HPDE6-E6E7 (cell line): ENCODE data around the gene SLC50A1.

Source experiments
- DNase-seq: peaks from one replicate; pipeline ENCODE4 v3.0.0; 2011; ENCODE audit warnings: missing footprints; ENCODE audit errors: extremely low spot score

SLC50A1 gene, protein sequence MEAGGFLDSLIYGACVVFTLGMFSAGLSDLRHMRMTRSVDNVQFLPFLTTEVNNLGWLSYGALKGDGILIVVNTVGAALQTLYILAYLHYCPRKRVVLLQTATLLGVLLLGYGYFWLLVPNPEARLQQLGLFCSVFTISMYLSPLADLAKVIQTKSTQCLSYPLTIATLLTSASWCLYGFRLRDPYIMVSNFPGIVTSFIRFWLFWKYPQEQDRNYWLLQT

DNA sequence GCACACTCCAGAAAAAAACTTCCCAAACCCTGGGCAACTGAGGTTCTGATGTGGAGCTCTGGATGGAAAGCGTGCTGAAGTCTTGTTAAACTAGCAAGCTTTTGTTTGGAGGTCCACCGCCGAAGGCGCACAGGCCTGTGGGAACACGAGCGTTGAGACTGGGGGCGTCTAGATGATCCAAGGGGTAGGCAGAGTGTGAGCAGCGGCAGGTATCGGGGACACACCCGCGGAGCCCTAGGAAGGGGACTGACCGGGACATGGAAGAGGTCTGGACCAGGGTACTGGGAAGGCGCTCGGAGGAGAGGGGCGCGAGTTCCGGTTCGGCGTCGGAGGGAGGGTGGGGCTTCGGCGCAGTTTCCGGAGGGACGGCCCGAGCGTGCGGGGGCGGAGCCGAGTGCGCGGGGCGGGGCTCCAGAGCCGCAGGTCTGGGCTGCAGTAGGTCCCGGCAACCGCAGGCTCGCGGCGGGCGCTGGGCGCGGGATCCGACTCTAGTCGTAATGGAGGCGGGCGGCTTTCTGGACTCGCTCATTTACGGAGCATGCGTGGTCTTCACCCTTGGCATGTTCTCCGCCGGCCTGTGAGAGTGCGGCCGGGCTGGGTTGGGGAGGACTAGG, at the start of gene SLC50A1:
Gene SLC50A1, plus strand, starts transcription at position 438 of the 614 bp plus-strand sequence. Its CDS starts 60 bp downstream, at position 498.
- peak; percentile 82 for DNase-seq

DNA sequence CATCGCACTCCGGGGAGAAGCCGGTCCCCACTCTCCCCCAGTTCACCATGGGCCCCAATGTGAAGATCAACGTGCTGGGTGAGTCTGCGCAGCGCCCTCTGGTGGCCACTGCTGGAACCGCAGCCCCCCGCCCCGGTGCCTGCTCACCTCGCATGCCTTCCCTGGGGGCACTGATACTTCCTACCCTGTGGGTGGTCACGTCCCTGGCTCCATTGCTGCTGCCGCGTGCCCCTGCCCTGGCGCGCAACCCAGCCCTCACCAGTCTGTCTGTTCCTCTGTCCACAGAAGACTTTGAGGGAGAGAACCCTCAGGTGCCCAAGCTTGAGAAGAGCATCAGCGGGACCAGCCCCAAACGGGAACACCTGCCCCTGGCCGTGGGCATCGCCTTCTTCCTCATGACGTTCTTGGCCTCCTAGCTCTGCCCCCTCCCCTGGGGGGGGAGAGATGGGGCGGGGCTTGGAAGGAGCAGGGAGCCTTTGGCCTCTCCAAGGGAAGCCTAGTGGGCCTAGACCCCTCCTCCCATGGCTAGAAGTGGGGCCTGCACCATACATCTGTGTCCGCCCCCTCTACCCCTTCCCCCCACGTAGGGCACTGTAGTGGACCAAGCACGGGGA, 49.4 kb upstream of the SLC50A1 start:
- DNase-seq = peak; percentile 67

DNA sequence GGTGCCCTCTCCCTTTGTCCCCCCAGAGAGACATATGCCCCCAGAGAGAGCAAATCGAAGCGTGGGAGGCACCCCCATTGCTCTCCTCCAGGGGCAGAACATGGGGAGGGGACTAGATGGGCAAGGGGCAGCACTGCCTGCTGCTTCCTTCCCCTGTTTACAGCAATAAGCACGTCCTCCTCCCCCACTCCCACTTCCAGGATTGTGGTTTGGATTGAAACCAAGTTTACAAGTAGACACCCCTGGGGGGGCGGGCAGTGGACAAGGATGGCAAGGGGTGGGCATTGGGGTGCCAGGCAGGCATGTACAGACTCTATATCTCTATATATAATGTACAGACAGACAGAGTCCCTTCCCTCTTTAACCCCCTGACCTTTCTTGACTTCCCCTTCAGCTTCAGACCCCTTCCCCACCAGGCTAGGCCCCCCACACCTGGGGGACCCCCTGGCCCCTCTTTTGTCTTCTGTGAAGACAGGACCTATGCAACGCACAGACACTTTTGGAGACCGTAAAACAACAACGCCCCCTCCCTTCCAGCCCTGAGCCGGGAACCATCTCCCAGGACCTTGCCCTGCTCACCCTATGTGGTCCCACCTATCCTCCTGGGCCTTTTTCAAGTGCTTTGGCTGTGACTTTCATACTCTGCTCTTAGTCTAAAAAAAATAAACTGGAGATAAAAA, 48.7 kb upstream of the SLC50A1 start:
- DNase-seq = no peak

DNA sequence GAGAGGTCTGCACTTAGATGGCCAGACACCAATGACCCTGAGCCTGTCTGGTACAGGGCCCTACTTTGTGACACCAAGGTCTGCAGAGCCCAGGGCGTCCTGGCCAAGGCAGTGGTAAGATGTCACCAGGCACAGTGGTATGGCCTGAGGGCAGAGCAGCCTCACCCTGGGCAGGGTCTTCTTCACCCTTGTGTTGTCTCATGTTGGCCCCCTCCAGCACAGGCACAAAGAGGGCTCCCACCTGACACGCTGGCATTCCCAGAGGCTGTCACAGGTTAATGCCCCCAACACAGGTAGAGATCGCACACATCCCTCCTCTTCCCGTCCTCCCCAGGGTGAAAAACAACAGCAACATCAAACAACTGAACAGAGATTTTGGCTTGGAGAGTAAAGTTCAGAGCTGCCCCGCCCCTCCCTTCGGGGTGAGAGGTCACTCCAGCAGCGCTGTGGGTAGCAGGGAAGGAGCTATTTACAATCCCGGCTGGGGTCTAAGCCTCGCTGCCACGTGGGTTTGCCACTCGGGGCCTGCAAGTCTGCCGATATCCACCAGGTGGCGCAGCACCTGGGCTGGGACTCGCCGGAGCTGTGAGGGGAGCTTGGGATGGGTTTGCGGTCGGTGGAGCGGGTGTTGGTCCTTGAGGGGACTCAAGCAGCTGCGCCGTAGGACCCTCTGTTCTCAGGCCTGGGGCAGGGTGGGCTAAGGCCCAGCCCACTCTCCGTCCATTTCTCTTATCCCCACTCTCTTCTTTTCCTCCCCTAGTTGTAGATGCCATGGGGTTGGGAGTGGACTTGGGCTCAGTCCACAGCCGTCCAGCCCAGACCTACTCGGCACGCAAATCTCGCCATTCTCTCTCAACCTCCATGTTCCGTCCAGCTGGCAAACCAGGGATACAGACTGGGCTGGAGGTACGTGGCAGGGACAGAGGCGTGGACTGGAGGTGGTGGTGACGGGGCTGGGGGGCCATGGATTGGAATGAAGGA, 44.3 kb upstream of the SLC50A1 start:
- DNase-seq = peak; percentile 63

DNA sequence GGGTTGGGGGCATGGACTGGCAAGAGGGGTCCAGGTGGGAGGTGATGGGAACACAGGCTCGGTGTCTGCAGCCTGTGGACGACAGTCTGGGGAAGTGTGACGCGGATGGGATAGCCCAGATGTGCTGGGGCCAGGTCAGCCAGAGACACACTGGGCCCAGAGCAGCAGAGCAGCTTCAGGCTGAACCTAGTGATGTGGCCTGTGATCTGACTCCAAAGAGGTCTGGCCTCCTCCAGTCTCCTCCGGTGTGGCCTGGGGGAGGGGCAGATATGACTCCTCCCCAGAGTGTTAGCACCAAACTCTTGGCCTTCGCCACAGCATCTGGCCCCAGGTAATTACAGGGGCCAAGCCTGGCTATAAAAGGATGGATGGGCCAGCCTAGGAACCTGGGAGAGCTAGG, 43.5 kb upstream of the SLC50A1 start:
- no peak for DNase-seq

DNA sequence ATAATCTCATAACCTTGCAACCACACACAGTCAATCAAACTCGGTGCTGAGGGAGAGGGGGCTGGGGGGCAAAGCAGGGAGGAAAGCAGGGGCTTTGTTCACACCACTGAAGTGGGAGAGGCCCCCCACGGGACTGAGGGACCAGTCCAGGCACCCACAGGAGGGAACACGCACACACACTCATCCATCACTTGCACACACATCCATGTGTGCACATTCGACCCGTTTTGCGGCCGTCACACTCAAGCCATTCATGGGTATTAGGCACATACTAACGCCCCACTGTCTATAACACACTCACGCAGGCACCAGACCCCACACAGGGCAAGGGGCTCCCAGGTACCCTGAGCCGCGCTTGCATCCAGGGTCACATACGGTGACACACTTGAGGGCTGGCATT, 43.0 kb upstream of the SLC50A1 start:
- no peak for DNase-seq

DNA sequence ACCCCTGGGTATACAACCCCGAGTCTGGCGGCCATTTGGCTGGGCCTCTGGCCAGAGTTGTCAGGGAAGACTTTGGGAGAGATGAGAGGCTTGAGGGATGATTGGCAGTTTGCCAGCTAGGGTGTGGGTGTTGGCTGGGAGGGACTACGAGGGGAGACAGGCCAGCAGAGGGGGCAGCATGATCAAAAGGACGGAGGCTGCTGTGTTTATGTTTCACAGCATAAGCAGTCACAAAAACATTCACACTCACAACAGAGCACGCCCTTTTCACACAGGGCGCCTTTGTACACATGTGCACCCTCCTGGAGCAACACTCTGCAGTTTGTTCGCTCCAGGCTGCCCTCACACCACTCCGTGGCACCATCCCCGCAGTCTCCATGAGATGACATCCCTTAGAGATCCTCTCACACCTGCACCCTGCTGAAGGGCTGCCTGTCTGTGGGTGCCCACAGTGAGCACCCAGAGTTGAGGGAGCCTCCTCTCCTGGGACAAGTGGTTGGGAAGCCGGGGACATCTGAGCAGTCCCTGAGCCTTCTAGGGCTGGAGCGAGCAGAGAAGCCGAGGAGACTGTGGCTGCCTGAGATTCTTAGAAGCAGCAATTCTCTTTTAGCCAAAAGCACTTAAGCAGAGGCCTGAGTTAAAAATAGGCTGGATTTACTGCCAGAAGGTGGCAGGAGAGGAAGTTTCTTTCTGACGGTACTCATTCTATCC, 41.6 kb upstream of the SLC50A1 start:
- DNase-seq = no peak

DNA sequence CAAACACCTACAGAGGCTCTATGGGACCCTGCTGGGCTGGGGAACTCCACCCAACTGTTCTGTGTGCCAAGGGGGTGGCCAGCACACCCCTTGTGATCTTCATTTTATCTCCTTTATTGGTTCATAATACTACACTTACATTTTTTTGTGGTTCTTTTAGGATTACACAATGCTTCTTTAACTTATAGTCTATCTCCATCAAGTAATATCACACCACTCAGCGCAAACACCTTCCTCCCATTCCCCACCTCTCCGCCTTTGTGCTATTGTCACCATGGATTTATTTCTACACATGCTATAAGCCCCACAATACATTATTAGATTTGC, 41.1 kb upstream of the SLC50A1 start:
- DNase-seq = no peak

DNA sequence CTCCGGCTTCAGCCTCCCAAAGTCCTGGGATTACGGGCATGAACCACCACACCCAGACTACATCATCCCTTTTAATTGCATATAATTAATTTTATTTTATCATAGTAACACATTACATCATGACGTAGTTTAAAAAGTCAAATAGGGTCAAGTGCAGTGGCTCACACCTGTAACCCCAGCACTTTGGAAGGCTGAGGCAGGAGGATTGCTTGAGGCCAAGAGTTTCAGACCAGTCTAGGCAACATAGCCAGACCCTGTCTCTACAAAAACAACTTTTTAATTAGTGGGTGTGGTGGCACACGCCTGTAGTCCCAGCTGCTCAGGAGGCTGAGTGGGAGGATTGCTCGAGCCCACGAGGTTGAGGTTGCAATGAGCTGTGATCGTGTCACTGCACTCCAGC, 36.3 kb upstream of the SLC50A1 start:
- no peak for DNase-seq

DNA sequence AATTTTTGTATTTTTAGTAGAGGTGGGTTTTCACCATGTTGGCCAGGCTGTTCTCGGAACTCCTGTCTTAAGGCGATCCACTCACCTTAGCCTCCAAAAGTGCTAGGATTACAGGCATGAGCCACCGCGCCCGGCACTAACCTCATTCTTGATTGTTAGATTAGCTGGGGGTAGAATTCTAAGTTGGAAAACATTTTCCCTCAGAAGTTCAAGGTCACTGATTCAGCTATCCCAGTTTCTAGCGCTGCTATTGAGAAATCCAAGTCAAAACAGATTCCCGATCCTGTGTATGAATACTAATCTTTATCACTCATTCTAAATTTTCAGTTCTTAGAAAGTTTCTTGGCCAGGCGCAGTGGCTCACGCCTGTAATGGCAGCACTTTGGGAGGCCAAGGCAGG, 32.3 kb upstream of the SLC50A1 start:
- no peak for DNase-seq

DNA sequence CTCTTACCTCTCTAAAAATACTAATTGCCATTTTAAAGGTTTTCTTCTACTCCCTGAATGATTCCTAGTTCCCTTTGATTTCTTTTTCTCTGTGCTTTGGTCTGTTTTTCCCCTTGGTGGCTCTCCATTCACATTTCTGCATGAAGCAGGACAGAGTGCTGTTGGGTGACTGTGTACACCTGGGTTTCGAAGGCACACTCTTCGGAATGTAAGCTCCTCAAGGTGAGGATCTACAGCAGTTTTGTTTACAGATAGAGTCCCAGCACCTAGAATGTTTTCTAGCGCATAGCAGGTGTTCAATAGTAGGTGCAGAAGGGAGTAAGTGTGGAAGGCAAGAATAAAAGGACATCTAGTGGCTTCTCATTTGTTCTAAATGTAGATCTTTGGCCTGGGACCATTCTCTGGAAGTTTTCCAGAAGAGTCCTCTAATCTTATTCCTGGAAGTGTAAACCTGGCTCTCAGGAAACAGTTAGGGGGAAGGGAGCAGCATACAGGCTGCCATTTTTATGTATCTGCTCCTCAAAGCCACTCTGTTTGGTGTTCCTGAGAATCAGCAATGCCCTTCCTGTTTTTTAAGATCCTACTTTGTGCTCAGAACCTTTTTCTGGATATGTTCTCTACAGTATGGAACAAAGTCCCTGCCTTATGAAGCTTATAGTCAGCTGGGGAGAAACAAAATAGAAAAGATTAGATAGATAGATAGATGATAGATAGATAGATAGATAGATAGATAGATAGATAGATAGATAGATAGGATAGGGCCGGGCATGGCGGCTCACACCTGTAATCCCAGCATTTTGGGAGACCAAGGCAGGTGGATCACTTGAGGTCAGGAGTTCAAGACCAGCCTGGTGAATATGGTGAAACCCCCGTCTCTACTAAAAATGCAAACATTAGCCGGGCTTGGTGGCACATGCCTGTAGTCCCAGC, 30.8 kb upstream of the SLC50A1 start:
- no peak for DNase-seq

DNA sequence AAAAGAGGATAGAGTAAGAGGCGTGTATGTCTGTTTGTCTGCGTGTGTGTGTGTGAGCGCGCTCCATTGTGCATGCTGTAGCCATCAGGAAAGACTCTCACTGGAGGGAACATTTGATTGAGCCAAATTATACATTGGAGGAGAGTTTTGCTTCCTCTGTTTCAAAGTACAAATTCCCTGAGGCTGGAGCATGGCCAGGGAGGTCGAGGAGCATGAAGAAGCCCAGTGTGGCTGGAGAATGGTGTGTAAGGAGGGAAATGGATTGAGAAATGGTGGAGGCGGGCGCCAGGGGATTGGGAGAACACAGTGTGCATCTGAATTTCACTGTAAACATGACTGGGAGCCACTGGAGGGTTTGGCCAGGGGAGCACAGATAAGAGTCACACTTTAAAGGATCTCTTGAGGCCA, 30.0 kb upstream of the SLC50A1 start:
- DNase-seq = no peak

DNA sequence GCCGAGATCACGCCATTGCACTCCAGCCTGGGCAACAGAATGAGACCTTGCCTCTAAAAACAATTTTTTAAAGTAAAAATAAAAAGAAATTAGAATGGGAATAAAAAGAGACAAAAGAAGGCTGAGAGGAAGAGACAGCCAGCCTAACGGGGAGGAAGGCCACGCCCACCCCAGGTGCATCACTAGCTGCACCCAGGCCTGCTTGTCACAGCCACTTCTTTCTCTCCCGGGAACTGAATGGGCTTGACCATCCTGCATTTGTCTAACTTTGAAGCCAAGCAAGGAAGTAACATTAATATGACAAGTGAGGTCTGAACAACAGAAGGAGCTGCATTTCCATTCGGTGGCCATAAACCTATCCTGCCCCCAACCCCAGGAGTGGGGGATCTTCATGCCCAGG, 28.8 kb upstream of the SLC50A1 start:
- DNase-seq = no peak

DNA sequence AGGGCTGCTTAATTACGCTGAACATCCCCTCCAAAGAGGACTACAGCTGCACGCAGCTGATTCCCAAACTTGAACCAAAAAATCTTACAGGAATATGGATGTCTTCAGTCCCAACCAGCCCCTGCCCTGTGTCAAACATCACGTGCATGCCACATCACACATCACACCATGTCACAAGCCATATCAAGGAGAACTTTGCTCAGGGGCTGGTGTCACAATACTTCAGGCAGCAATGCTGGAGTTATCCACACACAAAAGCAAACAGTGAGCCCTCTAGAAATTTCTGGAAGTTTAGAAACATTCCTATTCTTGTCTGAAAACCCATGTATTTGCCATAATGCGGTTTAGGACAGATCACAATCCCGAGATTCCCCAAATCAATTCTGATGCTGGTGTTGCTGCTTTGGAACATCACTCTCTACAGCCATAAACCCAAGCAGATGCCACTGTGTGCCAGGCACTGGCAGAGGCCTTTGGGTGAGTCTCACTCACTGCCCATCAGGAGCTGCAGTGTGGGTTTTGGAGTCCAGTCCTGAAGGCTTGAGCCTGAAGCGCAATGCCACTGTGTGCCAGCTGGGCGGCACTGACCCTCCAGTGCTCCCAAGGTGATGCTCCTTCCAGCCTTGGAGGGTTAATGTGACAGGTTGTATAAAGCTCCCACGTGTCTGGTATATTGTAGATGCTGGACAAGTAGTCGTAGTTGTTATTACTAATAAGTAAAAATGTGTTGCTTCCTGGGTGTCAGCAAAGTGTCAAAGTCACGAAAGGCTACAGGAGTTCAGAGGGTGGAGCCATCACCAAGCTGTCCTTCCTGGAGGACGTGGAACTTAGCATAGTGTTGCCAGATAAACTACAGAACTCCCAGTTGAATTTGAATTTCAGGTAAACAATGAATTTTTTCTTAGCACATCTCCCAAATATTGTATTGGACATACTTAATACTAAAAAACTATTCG, 28.1 kb upstream of the SLC50A1 start:
- DNase-seq = no peak

DNA sequence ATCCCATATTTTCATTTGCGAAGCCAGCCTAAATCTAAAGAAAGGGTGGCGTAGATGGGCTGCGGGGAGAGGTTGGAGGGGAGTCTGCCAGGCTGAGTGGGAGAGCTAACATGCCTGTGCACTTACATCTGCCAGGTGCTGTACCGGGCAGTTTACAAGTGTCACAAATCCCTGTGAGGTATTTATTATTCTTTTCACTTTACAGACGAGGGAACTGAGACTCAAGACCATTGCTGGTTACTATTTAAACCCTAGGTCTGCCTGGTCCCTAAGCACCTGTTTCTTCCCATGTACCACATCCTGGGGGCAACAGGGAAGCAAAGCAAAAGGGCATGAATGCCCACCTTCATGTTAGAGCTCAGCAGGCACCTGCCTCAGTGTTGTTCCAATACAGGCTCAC, 27.4 kb upstream of the SLC50A1 start:
- no peak for DNase-seq

DNA sequence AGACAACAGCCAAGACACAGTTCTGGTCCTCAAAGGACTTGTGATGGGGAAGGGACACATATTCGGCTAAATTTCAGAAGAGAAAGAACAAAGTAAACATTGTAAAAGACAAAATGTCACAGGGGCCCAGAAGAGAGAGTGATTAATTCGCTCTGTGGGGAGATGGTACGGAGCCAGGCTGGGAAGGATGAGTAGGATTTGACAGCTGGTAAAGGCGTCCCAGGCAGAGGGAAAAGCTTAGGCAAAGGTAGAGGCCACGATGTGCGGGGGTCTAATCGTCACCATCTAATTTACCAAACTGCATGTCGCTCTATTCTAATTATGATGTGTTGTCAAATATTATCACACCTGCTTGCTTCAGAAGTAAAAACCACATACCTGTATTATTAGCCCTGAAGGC, 25.3 kb upstream of the SLC50A1 start:
- no peak for DNase-seq

DNA sequence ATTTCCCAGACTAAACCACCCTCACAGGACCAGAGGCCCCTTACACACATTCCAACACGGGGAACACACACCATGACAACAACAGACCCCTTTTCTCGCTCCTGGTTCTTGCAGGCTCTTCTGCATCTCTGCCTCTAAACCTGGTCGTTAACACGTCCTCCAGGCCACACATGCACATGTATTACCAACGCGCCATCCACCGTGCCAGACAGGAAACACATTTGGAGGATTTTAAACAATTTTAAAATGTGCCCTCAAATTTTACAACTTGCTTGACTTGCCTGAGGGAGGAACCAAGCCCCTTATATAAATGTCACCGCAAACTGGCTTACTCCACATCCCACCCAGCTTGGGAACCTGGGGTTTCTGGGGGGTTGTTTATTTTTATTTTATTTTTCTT, 24.8 kb upstream of the SLC50A1 start:
- no peak for DNase-seq

DNA sequence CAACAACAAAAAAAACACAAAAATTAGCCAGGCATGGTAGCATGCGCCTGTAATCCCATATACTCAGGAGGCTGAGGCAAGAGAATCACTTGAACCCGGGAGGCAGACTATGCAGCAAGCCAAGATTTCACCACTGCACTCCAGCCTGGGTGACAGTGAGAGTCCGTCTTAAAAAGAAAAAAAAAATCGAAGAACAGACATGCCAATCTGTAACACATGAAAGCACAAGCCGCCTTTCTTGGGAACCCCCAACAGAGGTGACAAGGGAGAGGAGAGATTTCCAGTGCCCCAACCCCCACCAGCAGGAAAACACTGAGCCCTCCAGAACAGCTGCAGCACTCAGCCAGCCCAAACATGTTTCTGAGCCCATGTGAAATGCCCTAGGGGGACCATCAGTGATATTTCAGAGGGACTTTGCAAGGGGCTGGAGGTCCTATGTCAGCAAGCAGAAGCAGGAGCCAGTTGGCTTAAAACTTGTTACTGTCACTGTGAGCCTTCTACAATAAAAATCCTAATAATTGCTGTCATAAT, 22.1 kb upstream of the SLC50A1 start:
- no peak for DNase-seq
